ENCODE data around the gene DCDC1.
"Not testable (repeated sequence)": the region's sequence is repeated elsewhere in the genome, so short reads cannot be mapped to it uniquely, and the experiment has no call there.

Gene DCDC1

DNA sequence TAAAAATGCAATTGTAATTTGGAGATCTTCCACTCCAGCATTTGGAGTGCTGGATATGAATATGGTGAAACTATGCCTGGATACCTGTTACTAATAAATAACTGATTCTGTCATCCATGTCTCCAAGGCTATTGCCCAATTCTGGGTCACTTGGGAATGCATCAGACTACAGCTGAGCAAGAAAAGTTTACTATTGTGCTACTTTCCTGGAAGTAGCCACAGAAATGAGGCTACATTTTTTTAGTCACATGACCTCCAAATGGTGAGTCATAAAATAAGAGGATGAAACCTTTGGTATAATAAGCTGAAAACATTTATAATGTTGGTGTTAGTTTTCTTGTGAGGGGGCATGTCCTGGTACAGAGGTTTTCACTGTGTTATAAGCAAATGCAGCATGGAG, 44.4 kb downstream of the DCDC1 start:
- no peak for DNase-seq

DNA sequence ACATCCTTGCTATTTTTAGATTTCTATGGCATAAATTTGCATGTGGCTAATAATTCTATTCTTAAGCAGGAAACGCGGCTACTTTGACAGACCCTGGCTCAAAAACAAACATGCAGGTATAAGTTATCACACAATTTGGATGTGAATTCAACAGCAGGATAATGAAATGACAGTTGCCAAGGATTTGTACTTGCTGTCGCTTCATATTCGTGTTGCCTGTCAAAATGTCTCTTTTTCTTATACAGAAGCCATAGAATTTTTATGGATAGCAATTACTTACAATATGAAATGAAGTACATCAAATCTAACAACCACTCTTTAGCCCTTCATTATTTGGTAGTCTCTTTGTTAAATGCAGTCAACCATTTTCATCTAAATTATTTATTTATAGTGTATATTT, 46.4 kb downstream of the DCDC1 start:
- no peak for DNase-seq

- not testable (repeated sequence) for DNase-seq
Measured at GRCh38 chr11:31321494-31321893, 48.0 kb downstream of the DCDC1 start.

- DNase-seq, result no peak
Measured at GRCh38 chr11:31303644-31304180, 65.8 kb downstream of the DCDC1 start.

- DNase-seq, result no peak
Measured at GRCh38 chr11:31301549-31302510, 67.7 kb downstream of the DCDC1 start.

- no peak for DNase-seq
Measured at GRCh38 chr11:31295308-31295707, 74.2 kb downstream of the DCDC1 start.

DNA sequence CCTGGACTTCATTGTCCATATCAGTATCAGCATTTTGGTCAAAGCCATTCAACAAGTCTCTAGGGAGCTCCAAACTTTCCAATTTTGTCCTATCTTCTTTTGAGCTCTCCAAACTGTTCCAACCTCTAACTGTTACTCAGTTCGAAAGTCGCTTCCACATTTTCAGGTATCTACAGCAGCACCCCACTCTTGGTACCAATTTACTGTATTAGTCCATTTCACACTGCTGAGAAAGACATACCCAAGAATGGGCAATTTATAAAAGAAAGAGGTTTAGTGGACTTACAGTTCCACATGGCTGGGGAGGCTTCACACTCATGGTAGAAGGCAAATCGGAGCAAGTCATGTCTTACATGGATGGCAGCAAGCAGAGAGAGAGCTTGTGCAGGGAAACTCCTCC, 96.0 kb downstream of the DCDC1 start:
- DNase-seq, result not testable (repeated sequence)

GRCh38 chr11:31267720-31268119, 101.8 kb downstream of the DCDC1 start:
- DNase-seq, result no peak

- DNase-seq, result no peak
Measured at GRCh38 chr11:31264834-31265233, 104.7 kb downstream of the DCDC1 start.

DNA sequence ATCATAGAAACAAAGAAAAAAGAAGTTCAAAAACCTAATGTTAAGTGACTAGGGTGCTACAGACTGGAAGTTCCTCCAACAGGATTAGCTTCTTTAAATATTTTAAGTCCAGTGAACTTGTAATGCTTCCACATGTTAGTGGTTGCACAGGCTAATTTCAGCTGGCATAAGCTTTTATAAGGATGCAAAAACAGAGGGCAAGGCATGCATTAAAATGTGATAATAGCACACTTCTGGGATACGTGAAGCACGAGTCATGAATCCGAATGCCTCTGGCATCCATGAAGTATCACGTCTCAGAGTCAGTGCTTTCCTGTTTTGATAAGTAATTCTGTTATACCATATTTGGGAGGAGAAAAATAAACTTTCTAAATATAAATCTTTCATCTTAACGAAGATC, 106.8 kb downstream of the DCDC1 start:
- DNase-seq, result no peak

DNA sequence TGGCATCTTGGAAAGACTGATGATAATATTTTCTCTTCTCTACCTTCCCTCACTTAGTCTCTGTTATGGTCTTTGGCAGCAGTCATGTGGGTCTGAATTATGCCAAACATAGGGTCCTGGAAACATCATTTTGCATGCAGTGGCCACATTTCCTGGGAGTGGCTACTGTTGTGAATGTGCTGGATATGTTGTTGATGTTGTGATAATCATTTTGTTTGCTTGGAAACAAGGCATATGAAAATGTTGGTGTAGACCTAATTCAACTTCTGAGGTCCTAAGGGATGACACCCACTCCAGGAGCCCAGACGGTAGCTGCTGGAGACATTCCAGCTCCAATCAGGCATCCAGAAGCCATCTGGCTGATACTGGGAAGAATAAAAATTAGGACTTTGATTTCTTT, 109.7 kb downstream of the DCDC1 start:
- DNase-seq, result no peak

DNA sequence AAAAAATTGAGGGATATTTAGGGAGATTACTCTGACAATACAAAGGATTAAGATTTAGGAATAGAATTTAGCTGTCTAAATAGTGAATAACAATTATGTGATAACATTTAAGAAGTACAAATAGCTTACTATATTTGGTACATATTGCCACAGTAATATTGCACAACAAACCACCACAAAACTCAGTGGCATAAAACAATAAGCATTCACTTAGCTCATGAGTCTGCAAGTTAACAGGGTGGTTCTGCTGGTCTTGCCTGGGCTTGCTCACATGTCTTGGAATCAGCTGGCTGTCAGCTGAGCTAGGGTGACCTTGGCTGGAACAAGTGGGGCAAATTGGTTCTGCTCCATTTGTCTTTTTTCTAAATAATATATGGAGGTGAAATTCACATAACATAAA, 115.1 kb downstream of the DCDC1 start:
- no peak for DNase-seq

GRCh38 chr11:31248768-31249167, 120.8 kb downstream of the DCDC1 start:
- DNase-seq, result no peak

- no peak for DNase-seq
Measured at GRCh38 chr11:31247321-31247720, 122.2 kb downstream of the DCDC1 start.

DNA sequence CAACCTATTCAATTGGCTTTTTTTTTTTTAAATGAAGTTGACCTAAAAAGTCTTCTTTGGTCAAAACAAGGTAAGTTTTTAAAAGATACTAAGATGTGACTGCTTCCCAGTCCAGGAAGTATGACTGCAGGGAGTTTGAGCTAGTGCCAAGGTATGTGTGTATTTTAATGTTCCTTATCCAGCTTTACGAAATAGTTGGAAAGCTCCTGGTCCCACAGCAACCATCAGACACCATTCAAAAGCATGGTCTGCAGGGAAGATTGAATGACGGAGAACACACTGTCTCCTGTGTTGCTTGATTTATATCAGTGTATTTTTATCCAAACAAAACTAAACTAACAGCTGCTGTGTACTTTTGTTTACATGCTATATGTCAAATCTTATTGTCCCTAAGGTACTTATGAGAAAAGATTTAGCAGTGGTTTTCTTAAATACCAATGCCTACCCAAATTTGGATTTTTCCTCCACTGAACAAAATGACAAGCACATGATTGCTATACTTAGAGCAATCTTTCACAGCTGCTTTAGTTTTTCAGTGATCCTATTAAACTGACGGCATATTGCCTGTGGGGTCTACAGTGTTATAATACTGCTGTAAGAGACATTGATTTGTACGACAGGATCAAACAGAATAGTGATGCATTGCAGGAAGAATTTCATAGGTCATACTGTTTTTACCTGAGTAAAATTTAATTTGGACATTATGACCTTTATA, 122.9 kb downstream of the DCDC1 start:
- no peak for DNase-seq

- no peak for DNase-seq
Measured at GRCh38 chr11:31243706-31244105, 125.8 kb downstream of the DCDC1 start.

- DNase-seq, result peak; percentile 9
Measured at GRCh38 chr11:31240340-31240904, 129.1 kb downstream of the DCDC1 start.

- no peak for DNase-seq
Measured at GRCh38 chr11:31237819-31238760, 131.4 kb downstream of the DCDC1 start.

DNA sequence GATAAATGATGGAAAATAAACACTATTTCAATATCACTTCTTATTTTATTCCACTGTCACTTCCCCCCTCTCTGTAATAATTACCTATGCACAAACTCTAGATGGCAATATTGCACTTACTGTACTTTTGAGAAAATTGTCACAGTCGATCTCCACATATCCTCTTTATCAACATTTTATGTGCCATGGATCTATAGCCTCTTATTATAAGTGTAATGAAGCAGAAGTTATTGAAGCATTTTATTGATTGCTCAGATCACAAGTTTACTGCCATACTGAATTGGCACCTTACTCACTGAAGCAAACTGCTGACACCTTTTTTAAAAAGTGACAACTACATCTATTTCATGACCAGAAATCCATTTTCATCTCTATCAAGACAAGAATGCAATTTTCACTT, 133.4 kb downstream of the DCDC1 start:
- DNase-seq, result no peak

- DNase-seq, result no peak
Measured at GRCh38 chr11:31233425-31233824, 136.1 kb downstream of the DCDC1 start.

DNA sequence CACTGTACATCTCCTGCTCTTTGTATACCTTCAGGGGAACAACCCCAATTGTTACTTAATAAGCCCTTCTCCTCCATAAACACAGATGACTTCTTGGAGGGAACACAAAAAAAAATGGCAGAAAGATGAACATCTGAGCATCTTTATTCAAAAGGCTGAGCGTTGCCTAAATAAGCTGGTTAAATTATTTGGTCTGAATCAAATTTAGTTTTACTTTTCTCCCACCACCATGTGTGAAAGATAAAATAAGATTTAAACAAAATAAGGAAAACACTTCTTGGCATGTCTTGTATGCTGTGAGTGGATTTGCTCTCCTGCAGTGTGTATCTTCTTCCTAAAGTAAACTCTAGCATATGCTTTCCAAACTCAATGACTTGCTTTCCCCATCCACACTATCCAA, 137.9 kb downstream of the DCDC1 start:
- DNase-seq, result no peak

GRCh38 chr11:31218847-31219246, 150.7 kb downstream of the DCDC1 start:
- DNase-seq, result no peak

Measured in GDM1 (cell line).